Measurements from ENCODE around the gene BORCS6.

Gene BORCS6

DNA sequence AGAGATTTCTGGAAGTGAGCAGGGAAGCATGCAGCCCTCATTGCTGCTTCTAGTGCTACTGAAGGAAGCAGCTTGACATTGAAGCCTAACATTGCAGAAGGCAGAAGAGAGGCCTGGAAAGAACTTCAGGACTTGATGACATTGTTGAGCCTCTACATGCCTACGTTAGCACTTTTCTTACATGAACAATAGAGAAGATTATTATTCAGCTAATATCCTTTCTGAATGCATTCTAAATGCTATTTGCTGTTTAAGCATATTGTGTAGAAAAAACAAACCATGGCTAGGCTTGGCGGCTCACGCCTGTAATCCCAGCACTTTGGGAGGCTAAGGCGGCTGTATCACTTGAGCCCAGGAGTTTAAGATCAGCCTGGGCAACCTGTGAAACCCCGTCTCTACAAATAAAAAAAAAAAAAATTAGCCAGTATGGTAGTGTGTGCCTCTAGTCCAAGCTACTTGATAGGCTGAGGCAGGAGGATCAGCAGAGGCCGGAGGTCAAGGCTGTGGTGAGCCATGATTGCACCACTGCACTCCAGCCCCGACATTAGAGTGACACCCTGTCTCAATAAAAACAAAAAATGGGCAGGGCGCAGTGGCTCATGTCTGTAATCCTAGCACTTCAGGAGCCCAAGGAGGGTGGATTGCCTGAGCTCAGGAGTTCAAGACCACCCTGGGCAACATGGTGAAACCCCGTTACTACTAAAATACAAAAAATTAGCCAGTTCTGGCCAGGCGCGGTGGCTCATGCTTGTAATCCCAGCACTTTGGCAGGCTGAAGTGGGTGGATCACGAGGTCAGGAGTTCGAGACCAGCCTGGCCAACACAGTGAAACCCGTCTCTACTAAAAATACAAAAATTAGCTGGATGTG, 22.6 kb upstream of the BORCS6 start:
- TF ChIP-seq SIN3A (IDR thresholded peaks at IDR 0.05; ENCODE audit: borderline replicate concordance, insufficient read depth, low read length) (no peak), FOXP2 (optimal IDR thresholded peaks at IDR 0.05; ENCODE audit: borderline replicate concordance, extremely low read depth, extremely low read length, insufficient read depth) (no peak), POLR2AphosphoS5 (IDR thresholded peaks at IDR 0.05; ENCODE audit: low read depth, low read length) (no peak), TAF1 (IDR thresholded peaks at IDR 0.05; ENCODE audit: borderline replicate concordance, insufficient read depth, low read length) (no peak)
- TF ChIP-seq, protein P1, sequence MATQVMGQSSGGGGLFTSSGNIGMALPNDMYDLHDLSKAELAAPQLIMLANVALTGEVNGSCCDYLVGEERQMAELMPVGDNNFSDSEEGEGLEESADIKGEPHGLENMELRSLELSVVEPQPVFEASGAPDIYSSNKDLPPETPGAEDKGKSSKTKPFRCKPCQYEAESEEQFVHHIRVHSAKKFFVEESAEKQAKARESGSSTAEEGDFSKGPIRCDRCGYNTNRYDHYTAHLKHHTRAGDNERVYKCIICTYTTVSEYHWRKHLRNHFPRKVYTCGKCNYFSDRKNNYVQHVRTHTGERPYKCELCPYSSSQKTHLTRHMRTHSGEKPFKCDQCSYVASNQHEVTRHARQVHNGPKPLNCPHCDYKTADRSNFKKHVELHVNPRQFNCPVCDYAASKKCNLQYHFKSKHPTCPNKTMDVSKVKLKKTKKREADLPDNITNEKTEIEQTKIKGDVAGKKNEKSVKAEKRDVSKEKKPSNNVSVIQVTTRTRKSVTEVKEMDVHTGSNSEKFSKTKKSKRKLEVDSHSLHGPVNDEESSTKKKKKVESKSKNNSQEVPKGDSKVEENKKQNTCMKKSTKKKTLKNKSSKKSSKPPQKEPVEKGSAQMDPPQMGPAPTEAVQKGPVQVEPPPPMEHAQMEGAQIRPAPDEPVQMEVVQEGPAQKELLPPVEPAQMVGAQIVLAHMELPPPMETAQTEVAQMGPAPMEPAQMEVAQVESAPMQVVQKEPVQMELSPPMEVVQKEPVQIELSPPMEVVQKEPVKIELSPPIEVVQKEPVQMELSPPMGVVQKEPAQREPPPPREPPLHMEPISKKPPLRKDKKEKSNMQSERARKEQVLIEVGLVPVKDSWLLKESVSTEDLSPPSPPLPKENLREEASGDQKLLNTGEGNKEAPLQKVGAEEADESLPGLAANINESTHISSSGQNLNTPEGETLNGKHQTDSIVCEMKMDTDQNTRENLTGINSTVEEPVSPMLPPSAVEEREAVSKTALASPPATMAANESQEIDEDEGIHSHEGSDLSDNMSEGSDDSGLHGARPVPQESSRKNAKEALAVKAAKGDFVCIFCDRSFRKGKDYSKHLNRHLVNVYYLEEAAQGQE (IDR thresholded peaks at IDR 0.05; ENCODE audit: insufficient read depth in 1 of 2, low read depth in 2 of 2, low read length in 2 of 2) = no peak

DNA sequence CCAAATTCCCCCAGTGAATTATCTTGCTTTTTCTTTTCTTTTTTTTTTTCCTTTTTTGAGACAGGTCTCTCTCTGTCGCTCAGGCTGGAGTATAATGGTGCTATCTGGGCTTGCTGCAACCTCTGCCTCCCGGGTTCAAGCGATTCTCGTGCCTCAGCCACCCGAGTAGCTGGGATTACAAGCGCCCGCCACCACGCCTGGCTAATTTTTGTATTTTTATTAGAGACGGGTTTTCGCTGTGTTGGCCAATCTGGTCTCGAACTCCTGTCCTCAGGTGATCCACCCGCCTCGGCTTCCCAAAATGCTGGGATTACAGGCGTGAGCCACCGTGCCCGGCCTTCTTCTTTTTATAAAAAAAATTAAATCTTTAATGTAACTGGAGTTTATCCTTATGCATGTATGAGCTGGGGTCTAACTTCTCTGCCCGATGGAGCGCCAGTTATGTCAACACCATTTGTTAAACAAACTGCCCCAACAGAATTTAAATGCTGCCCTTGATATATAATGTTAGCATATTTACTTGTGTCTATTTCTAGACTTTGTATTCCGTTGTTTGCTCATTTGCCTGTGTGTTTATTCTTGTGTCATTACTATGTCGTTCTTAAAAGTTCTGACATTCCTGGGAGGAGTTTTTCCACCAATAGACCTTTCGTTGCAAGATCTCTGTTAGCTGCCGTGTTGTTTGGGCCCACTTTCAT, 20.9 kb upstream of the BORCS6 start:
- TF ChIP-seq POLR2AphosphoS5 (IDR thresholded peaks at IDR 0.05; ENCODE audit: low read depth, low read length) (no peak), FOXP2 (optimal IDR thresholded peaks at IDR 0.05; ENCODE audit: borderline replicate concordance, extremely low read depth, extremely low read length, insufficient read depth) (no peak), TAF1 (IDR thresholded peaks at IDR 0.05; ENCODE audit: borderline replicate concordance, insufficient read depth, low read length) (no peak), SIN3A (IDR thresholded peaks at IDR 0.05; ENCODE audit: borderline replicate concordance, insufficient read depth, low read length) (no peak)
- TF ChIP-seq, protein P1 (IDR thresholded peaks at IDR 0.05; ENCODE audit: insufficient read depth in 1 of 2, low read depth in 2 of 2, low read length in 2 of 2) = no peak

DNA sequence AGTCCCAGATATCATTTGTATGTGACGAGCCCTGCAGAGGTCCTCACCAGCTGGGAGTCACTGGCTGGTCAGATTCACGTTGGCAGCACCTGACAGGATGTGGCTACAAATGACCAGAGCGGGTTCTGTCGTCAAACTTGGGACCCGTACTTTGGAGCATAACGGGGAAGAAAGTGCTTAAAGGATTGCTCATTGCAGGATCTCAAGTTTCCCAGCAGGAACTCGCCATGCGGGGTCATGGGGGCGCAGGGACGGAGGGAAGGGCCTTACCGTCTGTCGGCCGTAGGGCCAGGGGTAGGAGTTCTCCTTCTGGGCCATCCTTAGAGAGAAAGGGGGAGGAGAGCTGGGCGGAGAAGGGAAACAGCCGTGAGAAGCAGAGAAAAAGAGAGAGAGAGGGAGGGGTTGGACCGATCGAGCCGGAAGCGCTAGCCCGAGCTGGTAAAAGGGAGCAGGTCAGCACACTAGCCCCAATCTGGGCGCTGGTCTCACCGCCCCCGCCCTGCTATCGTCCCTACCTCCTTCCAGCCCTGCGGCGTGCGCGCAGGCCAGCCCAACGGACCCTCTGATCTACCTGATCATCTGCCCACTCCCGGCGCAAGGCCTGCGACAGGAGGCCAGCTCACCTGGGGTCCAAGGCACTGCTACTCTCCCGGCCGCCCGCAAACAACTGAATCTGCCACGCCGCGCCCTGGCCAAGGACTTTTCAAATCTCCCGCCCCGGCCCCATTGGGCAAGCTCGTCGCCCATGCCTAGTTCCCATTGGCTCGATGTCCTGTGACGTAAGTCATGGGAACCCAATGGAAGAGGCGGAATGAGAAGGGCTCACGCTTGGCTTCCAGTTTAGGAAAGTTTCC, 20.2 kb upstream of the BORCS6 start, which contains the start of gene AURKB:
Gene AURKB, minus strand, starts transcription at position 669 of the 854 bp plus-strand sequence. Its CDS starts 351 bp downstream, at position 318.
- peak; percentile 98 for TF ChIP-seq SIN3A (IDR thresholded peaks at IDR 0.05; ENCODE audit: borderline replicate concordance, insufficient read depth, low read length)
- TF ChIP-seq POLR2AphosphoS5 (IDR thresholded peaks at IDR 0.05; ENCODE audit: low read depth, low read length) = peak; percentile 98
- peak; percentile 16 for TF ChIP-seq FOXP2 (optimal IDR thresholded peaks at IDR 0.05; ENCODE audit: borderline replicate concordance, extremely low read depth, extremely low read length, insufficient read depth)
- TF ChIP-seq, protein P1 (IDR thresholded peaks at IDR 0.05; ENCODE audit: insufficient read depth in 1 of 2, low read depth in 2 of 2, low read length in 2 of 2) = peak in 1 of 2 experiments; percentile 45; a peak in 2 of 4 replicates
- no peak; the same call in 1 of the 2 replicates for TF ChIP-seq TAF1 (IDR thresholded peaks at IDR 0.05; ENCODE audit: borderline replicate concordance, insufficient read depth, low read length)

DNA sequence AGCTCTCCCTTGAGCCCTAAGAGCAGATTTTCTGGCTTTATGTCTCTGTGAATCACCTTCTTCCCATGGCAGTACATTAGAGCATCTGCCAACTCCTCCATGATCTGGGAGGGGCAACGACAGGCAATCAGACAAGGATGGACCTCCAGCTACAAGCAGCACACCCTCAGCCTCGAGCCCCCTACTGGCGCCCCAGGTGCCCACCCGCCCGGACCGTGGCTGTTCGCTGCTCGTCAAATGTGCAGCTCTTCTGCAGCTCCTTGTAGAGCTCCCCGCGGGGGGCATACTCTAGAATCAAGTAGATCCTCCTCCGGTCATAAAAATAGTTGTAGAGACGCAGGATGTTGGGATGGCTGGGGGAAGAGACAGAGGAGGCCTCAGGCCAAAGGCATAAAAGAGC, 16.6 kb upstream of the BORCS6 start:
- no peak for TF ChIP-seq POLR2AphosphoS5 (IDR thresholded peaks at IDR 0.05; ENCODE audit: low read depth, low read length)
- TF ChIP-seq FOXP2 (optimal IDR thresholded peaks at IDR 0.05; ENCODE audit: borderline replicate concordance, extremely low read depth, extremely low read length, insufficient read depth) = no peak
- no peak for TF ChIP-seq SIN3A (IDR thresholded peaks at IDR 0.05; ENCODE audit: borderline replicate concordance, insufficient read depth, low read length)
- TF ChIP-seq, protein P1 (IDR thresholded peaks at IDR 0.05; ENCODE audit: insufficient read depth in 1 of 2, low read depth in 2 of 2, low read length in 2 of 2) = no peak
- TF ChIP-seq TAF1 (IDR thresholded peaks at IDR 0.05; ENCODE audit: borderline replicate concordance, insufficient read depth, low read length) = no peak

Measured in PFSK-1 (cell line).